VCaP (cell line): ENCODE measurements around the gene TMTC2.

Experiments used
- H3K27ac ChIP-seq: fragments of 450-650 bp; 2 replicates; pipeline ENCODE4 v1.5.1; 2017
- CTCF ChIP-seq: fragments of 450-650 bp; conservative IDR thresholded peaks from 2 replicates; pipeline ENCODE4 v1.5.1; 2017; ENCODE audit warnings: mild to moderate bottlenecking, moderate library complexity

TMTC2 gene

DNA sequence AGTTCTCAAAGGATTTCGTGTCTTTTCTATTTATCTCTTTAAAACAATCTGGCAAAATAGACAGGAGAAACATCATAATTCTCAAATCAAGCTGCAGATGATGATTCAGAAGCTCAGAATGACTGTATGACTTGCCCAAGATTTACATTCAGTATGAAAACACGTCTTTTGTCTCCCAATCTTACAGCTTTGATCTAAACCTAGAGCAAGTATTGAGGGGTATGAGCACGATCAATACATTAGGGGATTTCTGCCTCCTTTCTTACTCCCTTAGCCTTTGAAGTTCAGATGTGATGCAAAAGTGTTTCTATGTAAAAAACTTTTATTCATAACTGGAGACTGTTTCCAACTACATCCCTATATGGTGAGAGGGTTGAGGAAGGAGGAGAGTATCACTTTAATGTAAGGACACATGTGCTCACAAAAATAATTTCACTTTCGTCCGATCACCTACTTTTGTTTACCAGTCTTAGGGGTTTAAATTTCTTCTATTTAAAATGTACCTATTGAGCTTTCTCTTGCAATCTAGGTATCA is 454.8 kb downstream of the TMTC2 start:
- no peak for TF ChIP-seq CTCF
- no peak overlapping the region for H3K27ac ChIP-seq

- TF ChIP-seq CTCF, result no peak
- no peak overlapping the region for H3K27ac ChIP-seq
These were observed 456.2 kb downstream of the TMTC2 start for GRCh38 chr12:83142914-83143313.

DNA sequence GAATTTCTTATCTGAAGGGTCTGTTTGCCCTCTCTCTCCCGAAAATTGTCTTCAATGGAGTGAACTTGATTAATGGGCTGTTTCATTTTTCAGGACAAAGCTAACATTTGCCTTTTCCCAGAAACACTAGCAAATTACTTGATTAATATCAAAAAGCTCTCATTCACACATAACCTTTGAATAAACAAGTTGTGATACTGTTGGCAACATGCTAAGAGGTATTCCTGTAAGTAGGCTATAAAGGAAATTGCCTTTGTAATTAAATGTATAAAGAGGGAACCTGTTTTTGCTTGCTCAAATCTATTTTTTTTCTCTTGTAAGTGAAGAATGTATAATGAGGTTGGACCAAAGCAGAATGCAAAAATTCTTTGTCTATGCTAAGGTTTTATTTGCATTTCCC is 457.2 kb downstream of the TMTC2 start:
- no peak overlapping the region for H3K27ac ChIP-seq
- no peak for TF ChIP-seq CTCF

DNA sequence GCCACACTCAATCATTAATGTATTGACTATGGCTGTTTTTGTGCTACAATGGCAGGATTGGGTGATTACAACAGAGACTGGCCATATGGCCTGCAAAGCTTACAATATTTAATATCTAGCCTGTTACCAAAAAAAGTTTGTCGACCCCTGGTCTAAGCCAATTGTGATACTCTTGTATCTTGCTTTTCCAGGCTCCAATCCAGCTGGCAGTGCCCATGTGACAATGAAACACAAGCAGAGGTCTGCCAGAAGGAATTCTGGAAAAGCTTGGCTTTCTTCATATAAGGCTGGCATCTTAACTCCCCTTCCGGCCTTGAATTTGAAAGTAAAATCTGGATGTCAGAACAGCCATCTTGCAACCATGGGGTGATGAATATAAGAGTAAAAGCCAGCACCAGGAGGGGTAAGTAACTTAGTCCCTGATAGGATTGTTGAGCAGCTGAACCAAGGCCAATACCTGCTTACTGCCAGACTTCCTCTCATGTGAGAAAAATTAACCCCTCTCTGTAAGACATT is 458.7 kb downstream of the TMTC2 start:
- no peak overlapping the region for H3K27ac ChIP-seq
- TF ChIP-seq CTCF, result no peak

DNA sequence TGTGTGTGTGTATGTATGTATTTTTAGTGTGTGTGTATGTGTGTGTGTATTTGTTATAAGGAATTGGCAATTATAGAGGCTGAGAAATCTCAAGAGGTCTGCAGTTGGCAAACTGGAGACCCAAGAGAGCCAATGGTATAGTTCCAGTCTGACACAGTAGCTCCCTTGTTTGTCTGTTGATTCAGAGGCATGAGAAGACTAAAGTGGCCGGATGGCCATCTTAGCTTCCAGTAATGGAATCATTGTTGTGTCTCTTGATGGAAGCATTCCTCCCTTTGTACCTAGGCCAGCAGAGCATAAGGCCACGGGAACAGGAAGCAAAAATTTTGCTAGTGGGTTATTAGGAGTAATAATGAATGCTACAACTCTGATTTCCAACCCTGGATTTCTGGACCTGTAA is 460.6 kb downstream of the TMTC2 start:
- no peak overlapping the region for H3K27ac ChIP-seq
- no peak for TF ChIP-seq CTCF

DNA sequence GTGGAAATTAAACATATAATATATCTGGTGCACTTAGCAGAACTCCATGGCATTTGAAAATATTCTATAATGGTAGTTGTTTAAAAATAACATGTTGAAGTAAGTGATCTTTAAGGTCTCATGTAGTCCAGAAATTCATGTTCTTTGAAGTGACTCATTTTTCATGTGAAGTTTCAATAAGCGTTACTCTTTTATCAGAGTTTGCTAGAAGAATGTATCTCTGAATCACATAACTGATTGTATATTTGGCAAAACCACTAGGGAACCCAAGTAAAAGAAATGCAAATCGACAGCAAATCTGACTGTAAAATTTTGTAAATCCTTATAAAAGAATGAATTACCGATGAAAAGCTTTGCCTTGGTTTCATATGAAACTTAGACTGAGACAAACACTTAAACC is 463.3 kb downstream of the TMTC2 start:
- TF ChIP-seq CTCF, result no peak
- no peak overlapping the region for H3K27ac ChIP-seq

DNA sequence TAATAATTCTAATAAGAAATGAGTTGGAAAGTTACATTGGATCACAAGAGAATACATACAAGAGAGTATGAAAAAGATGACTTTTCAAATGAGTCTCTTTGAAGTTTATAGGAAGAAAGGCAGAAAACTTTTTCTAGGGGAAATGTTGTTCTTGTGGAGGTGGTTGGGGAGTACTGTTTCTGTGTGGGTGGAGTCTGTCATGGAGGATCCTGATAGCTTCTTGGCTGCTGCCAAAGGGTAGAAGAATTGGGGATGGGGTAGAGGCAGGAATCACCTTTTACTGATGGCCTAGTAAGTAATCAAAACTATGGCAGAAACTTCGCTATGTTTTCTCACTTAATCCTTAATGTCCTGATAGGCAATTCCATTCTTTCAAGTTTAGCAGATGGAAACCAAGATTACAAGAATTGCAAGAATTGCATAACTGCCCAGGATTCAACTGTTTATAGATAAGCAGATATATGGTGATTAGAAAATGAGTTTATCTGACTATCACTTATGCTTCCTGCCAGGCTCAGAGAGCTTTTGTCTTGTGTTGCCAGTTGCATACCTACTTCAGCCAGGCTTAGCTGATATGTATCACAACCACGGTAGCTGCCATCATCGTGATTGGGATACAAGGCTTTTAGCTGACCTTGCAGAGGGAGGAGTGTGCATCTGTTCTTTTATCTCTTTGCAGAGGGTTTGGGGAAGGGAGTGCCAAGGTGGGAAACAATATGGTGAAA is 463.9 kb downstream of the TMTC2 start:
- no peak overlapping the region for H3K27ac ChIP-seq
- TF ChIP-seq CTCF, result no peak
